Activated CD4-positive, alpha-beta T cell treated with anti-CD3 and anti-CD28 coated beads, Interleukin-2, amount 10 ng/mL, durations not matched to agents 7 days and 5 days (primary cell): ENCODE results near the gene EPHB1. TPM values are rescaled to one million over a fixed set of nuclear protein-coding genes. Genes with fewer than 3 reads are reported as not detected.
"Not testable (repeated sequence)": the region's sequence is repeated elsewhere in the genome, so short reads cannot be mapped to it uniquely, and the experiment has no call there.

Experiments
- CTCF ChIA-PET: fragments of 350-600 bp; sonication (Branson Sonifier 250); formaldehyde crosslinking; loops from one replicate; lab custom pipeline; 2021; ENCODE audit warnings: antibody characterized with exemption; lab: Charles Lee
- POLR2A ChIA-PET: fragments of 350-600 bp; sonication (Branson Sonifier 250); formaldehyde crosslinking; loops from one replicate; lab custom pipeline; 2021; ENCODE audit warnings: antibody characterized with exemption; lab: Charles Lee
- DNase-seq: peaks from one replicate; pipeline ENCODE4 v3.0.0-alpha.2; 2020
- H3K27ac Mint-ChIP-seq: one replicate; pipeline ENCODE4 v1.8.0; 2021; ENCODE audit warnings: mild to moderate bottlenecking, moderate library complexity, mixed read lengths
- H3K27me3 Mint-ChIP-seq: one replicate; pipeline ENCODE4 v1.8.0; 2021; ENCODE audit warnings: mixed read lengths
- H3K36me3 Mint-ChIP-seq: one replicate; pipeline ENCODE4 v1.8.0; 2021; ENCODE audit warnings: low read depth, mixed read lengths
- H3K4me1 Mint-ChIP-seq: one replicate; pipeline ENCODE4 v1.8.0; 2021; ENCODE audit warnings: mixed read lengths
- H3K4me3 Mint-ChIP-seq: one replicate; pipeline ENCODE4 v1.8.0; 2021; ENCODE audit warnings: mild to moderate bottlenecking, moderate library complexity, mixed read lengths
- H3K9me3 Mint-ChIP-seq: one replicate; pipeline ENCODE4 v1.8.0; 2021; ENCODE audit warnings: mixed read lengths
- total RNA-seq, 2 experiments: library from RNA; stranded (reverse); gene quantifications; one replicate each; pipeline ENCODE4 v1.2.3, GENCODE V29; 2021

EPHB1 gene
- total RNA-seq, 2 experiments from 2014 or later = 1.2 to 1.8 TPM

- Mint-ChIP-seq H3K4me3 (no peak overlapping the region), H3K27ac (no peak overlapping the region), H3K9me3 (no peaks in the 10 kb centered on the region), H3K27me3 (peaks cover 7% of the 10 kb centered on the region), H3K4me1 (no peaks in the 10 kb centered on the region), H3K36me3 (no peaks in the 10 kb centered on the region)
- ChIA-PET POLR2A (no interaction called here), CTCF (no interaction called here)
- DNase-seq = no peak
Observed at GRCh38 chr3:134762016-134762415, 33.0 kb upstream of the EPHB1 start.

GRCh38 chr3:134765468-134765867, 29.6 kb upstream of the EPHB1 start:
- Mint-ChIP-seq H3K36me3 (no peaks in the 10 kb centered on the region), H3K4me1 (no peaks in the 10 kb centered on the region), H3K4me3 (no peak overlapping the region), H3K9me3 (no peaks in the 10 kb centered on the region), H3K27me3 (no peaks in the 10 kb centered on the region), H3K27ac (no peak overlapping the region)
- POLR2A ChIA-PET = no interaction called here
- DNase-seq = no peak
- CTCF ChIA-PET = no interaction called here

- Mint-ChIP-seq H3K9me3 (no peaks in the 10 kb centered on the region), H3K27me3 (peaks cover 3% of the 10 kb centered on the region), H3K27ac (no peak overlapping the region), H3K4me3 (no peak overlapping the region), H3K4me1 (no peaks in the 10 kb centered on the region), H3K36me3 (no peaks in the 10 kb centered on the region)
- ChIA-PET POLR2A (no interaction called here), CTCF (no interaction called here)
- no peak for DNase-seq
Observed at GRCh38 chr3:134766290-134766689, 28.8 kb upstream of the EPHB1 start.

GRCh38 chr3:134768116-134768515, 26.9 kb upstream of the EPHB1 start:
- CTCF ChIA-PET = interaction anchor here (0.6 to 1.4 kb wide), 3 partner anchors 13 to 1117 kb away, joined by 3 to 8 read pairs (median 3); no protein-coding TSS in a partner anchor

GRCh38 chr3:134768837-134769236, 26.2 kb upstream of the EPHB1 start:
- H3K4me1 Mint-ChIP-seq = no peaks in the 10 kb centered on the region

More at GRCh38 chr3:134768116-134768515, 26.9 kb upstream of the EPHB1 start:
- no peaks in the 10 kb centered on the region for H3K9me3 Mint-ChIP-seq
- H3K4me3 Mint-ChIP-seq = no peak overlapping the region
- DNase-seq = no peak
- POLR2A ChIA-PET = no interaction called here
- H3K36me3 Mint-ChIP-seq = no peaks in the 10 kb centered on the region
- peaks cover 3% of the 10 kb centered on the region for H3K27me3 Mint-ChIP-seq
- no peak overlapping the region for H3K27ac Mint-ChIP-seq
- H3K4me1 Mint-ChIP-seq = no peaks in the 10 kb centered on the region

GRCh38 chr3:134769287-134769868, 25.7 kb upstream of the EPHB1 start:
- CTCF ChIA-PET = no interaction called here
- POLR2A ChIA-PET = no interaction called here
- Mint-ChIP-seq H3K9me3 (no peaks in the 10 kb centered on the region), H3K27ac (no peak overlapping the region), H3K4me3 (no peak overlapping the region), H3K4me1 (no peaks in the 10 kb centered on the region), H3K27me3 (peaks cover 13% of the 10 kb centered on the region), H3K36me3 (no peaks in the 10 kb centered on the region)
- DNase-seq = no peak

More at GRCh38 chr3:134768837-134769236, 26.2 kb upstream of the EPHB1 start:
- ChIA-PET CTCF (interaction anchor here (1.4 kb wide), 1 partner anchor 14 kb away, joined by 3 read pairs; no protein-coding TSS in a partner anchor), POLR2A (no interaction called here)
- DNase-seq = no peak
- Mint-ChIP-seq H3K4me3 (no peak overlapping the region), H3K27me3 (peaks cover 9% of the 10 kb centered on the region), H3K27ac (no peak overlapping the region), H3K36me3 (no peaks in the 10 kb centered on the region), H3K9me3 (no peaks in the 10 kb centered on the region)

GRCh38 chr3:134772011-134772410, 23.0 kb upstream of the EPHB1 start:
- peaks cover 12% of the 10 kb centered on the region for H3K4me1 Mint-ChIP-seq
- DNase-seq = no peak
- no peaks in the 10 kb centered on the region for H3K9me3 Mint-ChIP-seq
- POLR2A ChIA-PET = no interaction called here
- H3K27ac Mint-ChIP-seq = no peak overlapping the region
- peaks cover 20% of the 10 kb centered on the region for H3K27me3 Mint-ChIP-seq
- no peak overlapping the region for H3K4me3 Mint-ChIP-seq
- CTCF ChIA-PET = no interaction called here
- H3K36me3 Mint-ChIP-seq = no peaks in the 10 kb centered on the region

- H3K36me3 Mint-ChIP-seq = no peaks in the 10 kb centered on the region
- H3K9me3 Mint-ChIP-seq = no peaks in the 10 kb centered on the region
- peaks cover 18% of the 10 kb centered on the region for H3K4me1 Mint-ChIP-seq
- no peak overlapping the region for H3K27ac Mint-ChIP-seq
- H3K27me3 Mint-ChIP-seq = peaks cover 20% of the 10 kb centered on the region
- no peak for DNase-seq
- H3K4me3 Mint-ChIP-seq = no peak overlapping the region
- ChIA-PET POLR2A (no interaction called here), CTCF (no interaction called here)
Observed at GRCh38 chr3:134772591-134772990, 22.5 kb upstream of the EPHB1 start.

GRCh38 chr3:134775831-134776230, 19.2 kb upstream of the EPHB1 start:
- Mint-ChIP-seq H3K4me1 (peaks cover 26% of the 10 kb centered on the region), H3K4me3 (no peak overlapping the region), H3K27me3 (peaks cover 24% of the 10 kb centered on the region), H3K36me3 (no peaks in the 10 kb centered on the region), H3K27ac (no peak overlapping the region), H3K9me3 (no peaks in the 10 kb centered on the region)
- POLR2A ChIA-PET = no interaction called here
- DNase-seq = no peak
- CTCF ChIA-PET = no interaction called here

GRCh38 chr3:134776518-134776917, 18.5 kb upstream of the EPHB1 start:
- Mint-ChIP-seq H3K27me3 (peaks cover 24% of the 10 kb centered on the region), H3K36me3 (no peaks in the 10 kb centered on the region), H3K4me1 (peaks cover 26% of the 10 kb centered on the region), H3K27ac (peak overlapping the region; percentile 1), H3K4me3 (no peak overlapping the region), H3K9me3 (no peaks in the 10 kb centered on the region)
- no peak for DNase-seq
- ChIA-PET CTCF (no interaction called here), POLR2A (no interaction called here)

- ChIA-PET CTCF (interaction anchor here (0.7 kb wide), 1 partner anchor 147 kb away, joined by 9 read pairs; no protein-coding TSS in a partner anchor), POLR2A (no interaction called here)
- H3K4me1 Mint-ChIP-seq = peaks cover 26% of the 10 kb centered on the region
- H3K4me3 Mint-ChIP-seq = no peak overlapping the region
- no peak for DNase-seq
- peaks cover 28% of the 10 kb centered on the region for H3K27me3 Mint-ChIP-seq
- peak overlapping the region; percentile 86 for H3K27ac Mint-ChIP-seq
- H3K9me3 Mint-ChIP-seq = no peaks in the 10 kb centered on the region
- no peaks in the 10 kb centered on the region for H3K36me3 Mint-ChIP-seq
Observed at GRCh38 chr3:134777341-134777740, 17.7 kb upstream of the EPHB1 start.

GRCh38 chr3:134788283-134788682, 6.8 kb upstream of the EPHB1 start:
- H3K36me3 Mint-ChIP-seq, H3K9me3 Mint-ChIP-seq, H3K4me3 Mint-ChIP-seq, CTCF ChIA-PET, H3K4me1 Mint-ChIP-seq, DNase-seq, H3K27ac Mint-ChIP-seq, POLR2A ChIA-PET: not testable (repeated sequence)
- H3K27me3 Mint-ChIP-seq = peaks cover 55% of the 10 kb centered on the region

GRCh38 chr3:134790065-134790464, 5.0 kb upstream of the EPHB1 start:
- H3K9me3 Mint-ChIP-seq = no peaks in the 10 kb centered on the region
- no peak overlapping the region for H3K27ac Mint-ChIP-seq
- H3K4me3 Mint-ChIP-seq = no peak overlapping the region
- peaks cover 2% of the 10 kb centered on the region for H3K4me1 Mint-ChIP-seq
- POLR2A ChIA-PET = no interaction called here
- no peak for DNase-seq
- peaks cover 54% of the 10 kb centered on the region for H3K27me3 Mint-ChIP-seq
- H3K36me3 Mint-ChIP-seq = no peaks in the 10 kb centered on the region
- CTCF ChIA-PET = no interaction called here

GRCh38 chr3:134791992-134792391, 3.1 kb upstream of the EPHB1 start:
- no peaks in the 10 kb centered on the region for H3K9me3 Mint-ChIP-seq
- H3K4me1 Mint-ChIP-seq = peaks cover 6% of the 10 kb centered on the region
- no peak overlapping the region for H3K4me3 Mint-ChIP-seq
- no peak for DNase-seq
- H3K36me3 Mint-ChIP-seq = no peaks in the 10 kb centered on the region
- CTCF ChIA-PET = no interaction called here
- peaks cover 50% of the 10 kb centered on the region for H3K27me3 Mint-ChIP-seq
- no peak overlapping the region for H3K27ac Mint-ChIP-seq
- POLR2A ChIA-PET = no interaction called here
